ENCODE results near the gene POLRMT. TPM values are rescaled to one million over a fixed set of nuclear protein-coding genes. Genes with fewer than 3 reads are reported as not detected.
A peak's percentile ranks its signal among the peaks of the same experiment; 100 is the strongest.

Gene POLRMT
- total RNA-seq, 6 donors from 2014 or later = 26.7 to 86.5 (median 50.9) TPM

DNA sequence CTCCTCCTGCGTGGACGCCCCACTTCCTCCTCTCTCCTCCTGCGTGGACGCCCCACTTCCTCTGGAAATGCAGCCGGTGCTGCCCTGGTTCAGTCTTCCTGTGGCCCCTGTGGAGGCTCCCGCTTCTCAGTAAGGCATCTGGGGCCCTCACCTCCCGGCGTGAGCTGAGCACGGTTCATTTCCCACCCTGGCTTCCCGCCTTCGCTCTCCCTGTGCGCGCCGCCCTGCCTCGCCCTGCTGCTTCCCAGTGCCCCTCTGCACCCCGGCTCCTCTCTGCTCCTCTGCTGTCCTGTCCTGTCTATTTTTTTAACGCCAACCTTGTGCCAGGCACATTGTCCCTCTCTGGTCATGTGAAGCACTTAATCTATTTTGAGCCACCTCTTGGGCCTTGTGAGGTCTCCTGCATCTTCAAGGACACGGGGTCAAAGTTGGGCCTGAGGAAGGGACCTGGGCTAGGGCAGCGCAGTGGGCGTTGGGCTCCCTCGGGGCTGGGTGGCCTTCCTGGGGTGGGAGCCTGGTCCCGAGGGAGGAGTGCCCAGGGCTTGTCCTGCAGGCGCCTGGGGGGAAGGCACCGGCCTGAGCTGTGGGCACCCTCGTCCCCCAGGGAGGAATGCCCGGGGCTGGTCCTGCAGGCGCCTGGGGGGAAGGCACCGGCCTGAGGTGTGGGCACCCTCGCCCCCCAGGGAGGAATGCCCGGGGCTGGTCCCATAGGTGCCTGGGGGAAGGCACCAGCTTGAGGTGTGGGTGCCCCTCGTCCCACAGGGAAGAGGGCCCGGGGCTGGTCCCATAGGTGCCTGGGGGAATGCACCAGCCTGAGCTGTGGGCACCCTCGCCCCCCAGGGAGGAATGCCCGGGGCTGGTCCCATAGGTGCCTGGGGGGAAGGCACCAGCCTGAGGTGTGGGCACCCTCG, 30.7 kb downstream of the POLRMT start:
- H3K36me3 ChIP-seq = no peaks in the 10 kb centered on the region
- H3K4me1 ChIP-seq = no peaks in the 10 kb centered on the region
- H3K4me3 ChIP-seq = no peak overlapping the region
- TF ChIP-seq EP300 (IDR thresholded peaks at IDR 0.05) = no peak
- no peaks in the 10 kb centered on the region for H3K27me3 ChIP-seq
- no peaks in the 10 kb centered on the region for H3K9me3 ChIP-seq
- DNase-seq (peak in 1 of 2 donors; percentile 68), ATAC-seq (ENCODE audit: low FRiP score in 2 of 2) (no peak)
- WGBS, 2 donors = 80 to 88% methylated on average over 20 to 22 of the region's 35 CpGs
- no peak overlapping the region for H3K27ac ChIP-seq

GRCh38 chr19:601790-602189, 31.5 kb downstream of the POLRMT start:
- Histone ChIP-seq H3K4me1 (no peaks in the 10 kb centered on the region), H3K9me3 (no peaks in the 10 kb centered on the region), H3K27ac (no peak overlapping the region), H3K4me3 (no peak overlapping the region), H3K27me3 (no peaks in the 10 kb centered on the region), H3K36me3 (no peaks in the 10 kb centered on the region)
- ATAC-seq (ENCODE audit: low FRiP score in 2 of 2) (no peak), DNase-seq (peak in 1 of 2 donors; percentile 50)
- TF ChIP-seq, protein P1, sequence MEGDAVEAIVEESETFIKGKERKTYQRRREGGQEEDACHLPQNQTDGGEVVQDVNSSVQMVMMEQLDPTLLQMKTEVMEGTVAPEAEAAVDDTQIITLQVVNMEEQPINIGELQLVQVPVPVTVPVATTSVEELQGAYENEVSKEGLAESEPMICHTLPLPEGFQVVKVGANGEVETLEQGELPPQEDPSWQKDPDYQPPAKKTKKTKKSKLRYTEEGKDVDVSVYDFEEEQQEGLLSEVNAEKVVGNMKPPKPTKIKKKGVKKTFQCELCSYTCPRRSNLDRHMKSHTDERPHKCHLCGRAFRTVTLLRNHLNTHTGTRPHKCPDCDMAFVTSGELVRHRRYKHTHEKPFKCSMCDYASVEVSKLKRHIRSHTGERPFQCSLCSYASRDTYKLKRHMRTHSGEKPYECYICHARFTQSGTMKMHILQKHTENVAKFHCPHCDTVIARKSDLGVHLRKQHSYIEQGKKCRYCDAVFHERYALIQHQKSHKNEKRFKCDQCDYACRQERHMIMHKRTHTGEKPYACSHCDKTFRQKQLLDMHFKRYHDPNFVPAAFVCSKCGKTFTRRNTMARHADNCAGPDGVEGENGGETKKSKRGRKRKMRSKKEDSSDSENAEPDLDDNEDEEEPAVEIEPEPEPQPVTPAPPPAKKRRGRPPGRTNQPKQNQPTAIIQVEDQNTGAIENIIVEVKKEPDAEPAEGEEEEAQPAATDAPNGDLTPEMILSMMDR (IDR thresholded peaks at IDR 0.05) = no peak
- no peak for TF ChIP-seq POLR2AphosphoS5 (IDR thresholded peaks at IDR 0.05)
- no peak for TF ChIP-seq POLR2A (IDR thresholded peaks at IDR 0.05)
- no peak for TF ChIP-seq EP300 (IDR thresholded peaks at IDR 0.05)
- 85 to 86% methylated on average over 24 to 25 of the region's 25 CpGs for WGBS, 2 donors

- no peak overlapping the region for H3K27ac ChIP-seq
- H3K27me3 ChIP-seq = no peaks in the 10 kb centered on the region
- TF ChIP-seq, protein P1 (IDR thresholded peaks at IDR 0.05) = no peak
- WGBS, 2 donors = 94 to 95% methylated on average over 28 of the region's 28 CpGs
- ATAC-seq (ENCODE audit: low FRiP score in 2 of 2) (no peak), DNase-seq (peak in 1 of 2 donors; percentile 55)
- no peaks in the 10 kb centered on the region for H3K36me3 ChIP-seq
- no peak overlapping the region for H3K4me3 ChIP-seq
- no peaks in the 10 kb centered on the region for H3K9me3 ChIP-seq
- H3K4me1 ChIP-seq = no peaks in the 10 kb centered on the region
These were observed 32.0 kb downstream of the POLRMT start for GRCh38 chr19:601310-601709.

- TF ChIP-seq, protein P1 (IDR thresholded peaks at IDR 0.05) = no peak
- TF ChIP-seq POLR2A (IDR thresholded peaks at IDR 0.05) (no peak), EP300 (IDR thresholded peaks at IDR 0.05) (no peak), POLR2AphosphoS5 (IDR thresholded peaks at IDR 0.05) (no peak)
- ATAC-seq (ENCODE audit: low FRiP score in 2 of 2) = no peak
These were observed 35.7 kb downstream of the POLRMT start for GRCh38 chr19:597406-598315.

GRCh38 chr19:596263-596655, 37.1 kb downstream of the POLRMT start:
- ATAC-seq (ENCODE audit: low FRiP score in 2 of 2) = no peak
- DNase-seq = peak in 1 of 2 donors; percentile 63
- TF ChIP-seq, protein P1 (IDR thresholded peaks at IDR 0.05) = no peak
- TF ChIP-seq POLR2A (IDR thresholded peaks at IDR 0.05) = no peak
- TF ChIP-seq EP300 (IDR thresholded peaks at IDR 0.05) = no peak
- TF ChIP-seq POLR2AphosphoS5 (IDR thresholded peaks at IDR 0.05) = no peak

More at GRCh38 chr19:597406-598315, 35.7 kb downstream of the POLRMT start:
- H3K27me3 ChIP-seq = peaks cover 0 to 2% (median 0%) of the 10 kb centered on the region in 4 donors
- whole genome bisulfite sequencing, 2 donors = 76 to 80% methylated on average over 14 to 18 of the region's 18 CpGs
- H3K9me3 ChIP-seq = no peaks in the 10 kb centered on the region
- no peak overlapping the region for H3K27ac ChIP-seq
- H3K4me1 ChIP-seq = no peaks in the 10 kb centered on the region
- no peak overlapping the region for H3K4me3 ChIP-seq
- peak in 1 of 2 donors; percentile 68 for DNase-seq
- no peaks in the 10 kb centered on the region for H3K36me3 ChIP-seq

More at GRCh38 chr19:596263-596655, 37.1 kb downstream of the POLRMT start:
- H3K36me3 ChIP-seq = no peaks in the 10 kb centered on the region
- H3K4me3 ChIP-seq = no peak overlapping the region
- no peaks in the 10 kb centered on the region for H3K9me3 ChIP-seq
- peaks cover 0 to 2% (median 0%) of the 10 kb centered on the region in 4 donors for H3K4me1 ChIP-seq
- H3K27ac ChIP-seq = no peak overlapping the region
- H3K27me3 ChIP-seq = peaks cover 0 to 16% (median 7%) of the 10 kb centered on the region in 4 donors
- 84 to 93% methylated on average over 8 to 16 of the region's 16 CpGs for WGBS, 2 donors
